GM12873 (cell line): Measurements from ENCODE around the gene SLC25A19.

Experiments used
- TF ChIP-seq, protein P1 (sequence below): IDR thresholded peaks from 2 replicates; pipeline ENCODE4 v1.5.1; 2012; ENCODE audit warnings: low read depth, mild to moderate bottlenecking, moderate library complexity, low read length, control low read depth; ENCODE audit not compliant: insufficient read depth; ENCODE audit errors: missing control alignments

SLC25A19 gene

DNA sequence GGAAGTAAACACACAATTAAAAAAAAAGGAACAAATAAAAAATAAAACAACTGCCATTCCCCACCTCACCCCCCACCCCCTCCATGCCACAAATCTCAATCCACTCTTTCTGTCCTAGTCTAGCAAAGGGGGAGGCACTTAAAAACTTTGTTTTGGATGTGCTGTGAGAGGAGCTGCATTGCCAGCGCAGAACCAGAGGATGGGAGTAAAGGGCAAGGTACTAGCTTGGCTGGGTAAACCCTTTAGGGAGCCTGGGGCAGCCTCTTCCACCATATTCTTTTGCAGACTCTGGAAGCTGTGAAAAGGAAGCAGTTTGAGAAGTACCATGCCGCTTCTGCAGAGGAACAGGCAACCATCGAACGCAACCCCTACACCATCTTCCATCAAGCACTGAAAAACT lies 26.2 kb downstream of the SLC25A19 start:
- TF ChIP-seq, protein P1, sequence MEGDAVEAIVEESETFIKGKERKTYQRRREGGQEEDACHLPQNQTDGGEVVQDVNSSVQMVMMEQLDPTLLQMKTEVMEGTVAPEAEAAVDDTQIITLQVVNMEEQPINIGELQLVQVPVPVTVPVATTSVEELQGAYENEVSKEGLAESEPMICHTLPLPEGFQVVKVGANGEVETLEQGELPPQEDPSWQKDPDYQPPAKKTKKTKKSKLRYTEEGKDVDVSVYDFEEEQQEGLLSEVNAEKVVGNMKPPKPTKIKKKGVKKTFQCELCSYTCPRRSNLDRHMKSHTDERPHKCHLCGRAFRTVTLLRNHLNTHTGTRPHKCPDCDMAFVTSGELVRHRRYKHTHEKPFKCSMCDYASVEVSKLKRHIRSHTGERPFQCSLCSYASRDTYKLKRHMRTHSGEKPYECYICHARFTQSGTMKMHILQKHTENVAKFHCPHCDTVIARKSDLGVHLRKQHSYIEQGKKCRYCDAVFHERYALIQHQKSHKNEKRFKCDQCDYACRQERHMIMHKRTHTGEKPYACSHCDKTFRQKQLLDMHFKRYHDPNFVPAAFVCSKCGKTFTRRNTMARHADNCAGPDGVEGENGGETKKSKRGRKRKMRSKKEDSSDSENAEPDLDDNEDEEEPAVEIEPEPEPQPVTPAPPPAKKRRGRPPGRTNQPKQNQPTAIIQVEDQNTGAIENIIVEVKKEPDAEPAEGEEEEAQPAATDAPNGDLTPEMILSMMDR, result peak; percentile 13

DNA sequence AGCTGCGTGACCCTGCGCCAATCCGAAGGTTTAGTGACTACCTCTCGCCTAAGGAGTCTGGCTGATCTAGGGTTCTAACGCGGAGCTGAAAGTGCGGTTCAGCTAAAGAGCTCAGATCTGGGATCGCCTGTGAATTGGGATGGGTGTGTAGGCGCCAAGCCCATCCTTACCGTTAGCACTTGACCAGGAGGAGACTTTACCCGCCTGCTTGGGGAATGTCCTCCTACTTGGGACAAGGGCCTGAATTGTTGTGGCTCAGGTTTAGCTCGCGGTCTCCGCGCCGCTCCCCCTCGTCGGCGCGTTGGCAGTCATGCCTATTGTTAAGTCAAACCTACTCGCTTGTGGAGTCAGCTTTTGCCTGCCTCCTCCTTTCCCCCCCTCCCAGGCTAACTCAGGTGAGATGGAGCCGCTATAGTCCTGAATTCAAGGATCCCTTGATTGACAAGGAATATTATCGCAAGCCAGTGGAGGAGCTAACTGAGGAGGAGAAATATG lies 27.1 kb downstream of the SLC25A19 start:
- TF ChIP-seq, protein P1, result no peak

- TF ChIP-seq, protein P1, result no peak
These were observed 27.7 kb downstream of the SLC25A19 start, which contains the start of the genes GGA3 and MRPS7 for GRCh38 chr17:75261336-75262111. Gene GGA3 (minus strand): TSS chr17:75261606. CDS start chr17:75261587, 19 bp downstream. Gene MRPS7 (plus strand): TSS chr17:75261879. CDS start chr17:75261901, 22 bp downstream.

DNA sequence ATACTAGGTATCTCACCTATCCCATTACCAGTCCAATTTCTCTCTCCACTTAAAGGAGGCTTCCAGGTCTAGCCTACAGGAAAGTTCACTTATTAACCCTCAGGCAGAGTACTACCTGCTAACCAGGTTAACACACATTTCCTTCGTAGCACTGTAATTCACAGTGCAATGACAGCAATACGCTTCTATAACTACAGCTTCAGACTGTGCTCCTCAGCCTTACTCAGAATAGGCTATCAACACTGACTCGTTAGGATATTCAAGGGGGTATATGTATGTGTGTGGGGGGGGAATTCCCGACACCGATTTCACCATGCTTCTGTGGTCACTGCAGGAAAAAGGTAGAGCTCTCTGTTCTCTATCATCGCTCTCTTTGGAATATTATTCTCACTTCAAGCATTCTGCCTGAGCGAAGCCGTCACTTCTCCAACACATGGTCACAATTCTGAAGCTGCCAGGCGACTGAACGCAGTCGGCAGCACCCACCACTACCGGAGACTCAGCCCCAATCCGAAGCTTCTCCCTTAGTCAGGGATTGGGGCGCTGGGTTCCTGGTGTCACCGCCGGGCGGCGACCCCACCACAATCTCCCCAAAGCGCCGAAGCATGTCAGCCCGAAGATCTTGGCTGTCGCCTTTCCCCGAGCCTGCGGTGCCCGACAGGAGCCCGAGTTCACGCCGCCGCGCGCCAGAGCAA lies 28.4 kb downstream of the SLC25A19 start:
- TF ChIP-seq, protein P1, result no peak

DNA sequence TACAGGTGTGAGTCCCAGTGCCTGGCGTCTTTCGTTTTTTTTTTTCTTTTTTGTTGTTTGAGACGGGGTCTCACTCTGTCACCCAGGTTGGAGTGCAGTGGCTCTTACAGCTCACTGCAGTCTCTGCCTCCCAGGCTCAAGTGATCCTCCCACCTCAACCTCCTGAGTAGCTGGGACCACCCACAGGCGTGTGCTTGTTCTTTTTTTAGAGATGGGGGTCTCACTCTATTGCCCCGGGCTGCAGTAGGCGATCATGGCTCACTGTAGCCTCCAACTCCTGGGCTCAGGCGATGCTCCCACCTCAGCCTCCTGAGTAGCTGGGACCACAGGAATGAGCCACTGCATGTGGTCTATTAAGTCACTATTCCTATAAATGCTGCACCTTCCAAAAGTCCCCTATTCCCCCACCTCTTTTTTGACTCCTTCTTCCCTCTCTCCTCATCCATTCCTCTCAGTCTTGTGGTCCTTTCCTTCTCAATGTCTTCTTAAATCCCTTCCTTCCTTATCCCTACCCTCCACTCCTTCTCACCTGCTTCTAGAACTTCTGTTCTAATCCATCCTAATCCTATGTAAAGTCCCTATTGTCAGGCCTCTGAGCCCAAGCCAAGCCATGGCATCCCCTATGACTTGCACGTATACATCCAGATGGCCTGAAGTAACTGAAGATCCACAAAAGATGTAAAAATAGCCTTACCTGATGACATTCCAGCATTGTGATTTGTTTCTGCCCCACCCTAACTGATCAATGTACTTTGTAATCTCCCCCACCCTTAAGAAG lies 37.0 kb downstream of the SLC25A19 start:
- TF ChIP-seq, protein P1, result no peak

- TF ChIP-seq, protein P1, result no peak
These were observed 39.2 kb downstream of the SLC25A19 start for GRCh38 chr17:75250009-75250471.

DNA sequence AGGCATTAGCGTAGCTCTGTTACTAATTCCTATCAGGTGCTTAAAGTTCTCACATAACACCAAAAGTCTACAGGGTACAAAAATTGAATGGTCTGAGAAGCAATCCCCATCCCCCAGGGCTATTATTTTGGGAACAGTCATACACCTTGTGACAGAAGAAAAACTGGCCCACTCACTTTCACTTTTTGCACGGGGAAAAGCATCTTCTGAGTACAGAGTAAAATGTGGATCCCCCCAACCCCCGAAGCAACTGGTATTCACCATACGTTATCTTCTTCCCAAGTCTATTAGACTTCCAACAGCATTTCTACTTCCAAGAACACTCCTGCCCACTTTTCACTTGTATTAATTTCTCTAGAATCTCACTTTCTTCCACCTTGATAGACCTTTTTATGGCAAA lies 39.7 kb downstream of the SLC25A19 start:
- TF ChIP-seq, protein P1, result no peak
